AG10803 (cell line): ENCODE measurements around the gene SF3B1.

Experiments
- DNase-seq: peaks from one replicate; pipeline ENCODE4 v3.0.0; 2010; ENCODE audit warnings: low read depth
- H3K4me3 ChIP-seq: 2 replicates; pipeline ENCODE4 v1.5.1; 2011; ENCODE audit warnings: mild to moderate bottlenecking, low read length, control low read depth
- CTCF ChIP-seq: conservative IDR thresholded peaks from 2 replicates; pipeline ENCODE4 v1.5.1; 2011; ENCODE audit warnings: mild to moderate bottlenecking, low read length, control low read depth, inconsistent platforms

SF3B1 gene

GRCh38 chr2:197414515-197414914 lies 20.3 kb downstream of the SF3B1 start:
- no peak for DNase-seq
- no peak for TF ChIP-seq CTCF
- no peak overlapping the region for H3K4me3 ChIP-seq

- DNase-seq, result no peak
- H3K4me3 ChIP-seq, result no peak overlapping the region
- TF ChIP-seq CTCF, result no peak
Observed at GRCh38 chr2:197414039-197414438, 20.8 kb downstream of the SF3B1 start.

GRCh38 chr2:197405582-197405981 lies 29.2 kb downstream of the SF3B1 start:
- no peak overlapping the region for H3K4me3 ChIP-seq
- TF ChIP-seq CTCF, result no peak
- DNase-seq, result no peak

- TF ChIP-seq CTCF, result no peak
- no peak overlapping the region for H3K4me3 ChIP-seq
- peak; percentile 53 for DNase-seq
Observed at GRCh38 chr2:197399887-197400540, 34.8 kb downstream of the SF3B1 start.

GRCh38 chr2:197398913-197399312 lies 35.9 kb downstream of the SF3B1 start:
- no peak for DNase-seq
- no peak for TF ChIP-seq CTCF
- no peak overlapping the region for H3K4me3 ChIP-seq

GRCh38 chr2:197391220-197391717 lies 43.6 kb downstream of the SF3B1 start:
- no peak overlapping the region for H3K4me3 ChIP-seq
- TF ChIP-seq CTCF, result no peak
- no peak for DNase-seq

GRCh38 chr2:197388866-197389587 lies 45.8 kb downstream of the SF3B1 start:
- DNase-seq, result no peak
- H3K4me3 ChIP-seq, result no peak overlapping the region
- no peak for TF ChIP-seq CTCF
